IMR-90 (cell line): ENCODE measurements around the gene FRYL. TPM values are rescaled to one million over a fixed set of nuclear protein-coding genes. Genes with fewer than 3 reads are reported as not detected.

ENCODE experiments used
- ATAC-seq: fragments of 200-7000 bp; cut with Tn5 transposase; 2 replicates; pipeline ENCODE4 v1.9.1; 2020; ENCODE audit warnings: low read depth, mild to moderate bottlenecking, moderate library complexity
- BruUV-seq: library from RNA; stranded (reverse); fragments of 400-500 nt; replicated peaks from 2 replicates; lab custom pipeline; 2021; lab: Mats Ljungman, UMichigan
- CTCF ChIA-PET: fragments of 300-600 bp; formaldehyde crosslinking; extraction: SDS; loops from one replicate; lab custom pipeline; 2021; ENCODE audit warnings: antibody characterized with exemption; lab: Yijun Ruan, JAX
- POLR2A ChIA-PET: fragments of 300-600 bp; sonication (Branson Sonifier 250); formaldehyde crosslinking; loops from one replicate; lab custom pipeline; 2022; ENCODE audit warnings: antibody characterized with exemption; ENCODE audit not compliant: unreplicated experiment; lab: Charles Lee
- DNase-seq: peaks from one replicate; pipeline ENCODE4 v3.0.0; 2013
- H2AFZ ChIP-seq: replicated peaks from 2 replicates; pipeline ENCODE3; 2013; ENCODE audit warnings: low read length, mild to moderate bottlenecking; ENCODE audit not compliant: poor library complexity
- H2AK5ac ChIP-seq: 2 replicates; pipeline ENCODE4 v1.6.1; 2013; ENCODE audit warnings: low read depth, low read length, inconsistent platforms
- H2AK9ac ChIP-seq: replicated peaks from 2 replicates; pipeline ENCODE3; 2013; ENCODE audit warnings: mild to moderate bottlenecking, low read depth, low read length, moderate library complexity; ENCODE audit not compliant: poor library complexity
- H2BK120ac ChIP-seq: 2 replicates; pipeline ENCODE4 v1.6.1; 2013; ENCODE audit warnings: low read depth, low read length, inconsistent platforms
- H2BK15ac ChIP-seq: 3 replicates; pipeline ENCODE4 v1.6.1; 2013; ENCODE audit warnings: low read depth, low read length, inconsistent platforms
- H2BK20ac ChIP-seq: 2 replicates; pipeline ENCODE4 v1.6.1; 2013; ENCODE audit warnings: low read depth, mild to moderate bottlenecking, inconsistent platforms, low read length, moderate library complexity
- H2BK5ac ChIP-seq: 2 replicates; pipeline ENCODE4 v1.6.1; 2013; ENCODE audit warnings: mild to moderate bottlenecking, low read depth, low read length, inconsistent platforms; ENCODE audit not compliant: poor library complexity, severe bottlenecking
- H3K14ac ChIP-seq: replicated peaks from 2 replicates; pipeline ENCODE4 v1.6.1; 2013; ENCODE audit warnings: low read depth, low read length, inconsistent platforms
- H3K18ac ChIP-seq: 2 replicates; pipeline ENCODE4 v1.6.1; 2013; ENCODE audit warnings: low read depth, low read length, control low read depth
- H3K23ac ChIP-seq: 2 replicates; pipeline ENCODE4 v1.6.1; 2013; ENCODE audit warnings: low read depth, low read length, inconsistent platforms
- H3K27ac ChIP-seq: 2 replicates; pipeline ENCODE4 v1.5.1; 2013; ENCODE audit warnings: mild to moderate bottlenecking, control low read depth, low read length; ENCODE audit not compliant: insufficient read depth
- H3K27me3 ChIP-seq: 2 replicates; pipeline ENCODE4 v1.6.1; 2013; ENCODE audit warnings: low read length; ENCODE audit not compliant: control insufficient read depth, insufficient read depth
- H3K36me3 ChIP-seq: 2 replicates; pipeline ENCODE4 v1.6.1; 2013; ENCODE audit warnings: low read length, mixed read lengths; ENCODE audit not compliant: control insufficient read depth, insufficient read depth
- H3K4ac ChIP-seq: 2 replicates; pipeline ENCODE4 v1.6.1; 2013; ENCODE audit warnings: low read depth, low read length, inconsistent platforms
- H3K4me1 ChIP-seq: 2 replicates; pipeline ENCODE4 v1.6.1; 2013; ENCODE audit warnings: low read length, mixed read lengths; ENCODE audit not compliant: control insufficient read depth, insufficient read depth
- H3K4me2 ChIP-seq: 2 replicates; pipeline ENCODE4 v1.6.1; 2013; ENCODE audit warnings: low read depth, mild to moderate bottlenecking, control low read depth, low read length, moderate library complexity
- H3K4me3 ChIP-seq: 2 replicates; pipeline ENCODE4 v1.5.1; 2013; ENCODE audit warnings: low read depth, mild to moderate bottlenecking, control low read depth, low read length, moderate library complexity; ENCODE audit not compliant: insufficient read depth
- H3K56ac ChIP-seq: 2 replicates; pipeline ENCODE4 v1.6.1; 2013; ENCODE audit warnings: low read length, inconsistent platforms; ENCODE audit not compliant: insufficient read depth; ENCODE audit errors: extremely low read depth
- H3K79me1 ChIP-seq, 2 experiments: 2 replicates each; pipeline ENCODE4 v1.6.1; 2013; ENCODE audit warnings: low read length in 2 of 2, inconsistent platforms in 1 of 2, low read depth in 1 of 2
- H3K9ac ChIP-seq: 2 replicates; pipeline ENCODE4 v1.6.1; 2013; ENCODE audit warnings: low read depth, low read length, control low read depth
- H3K9me1 ChIP-seq: 2 replicates; pipeline ENCODE4 v1.6.1; 2013; ENCODE audit warnings: low read length, inconsistent platforms; ENCODE audit not compliant: insufficient read depth
- H3K9me3 ChIP-seq: 2 replicates; pipeline ENCODE4 v1.6.1; 2013; ENCODE audit warnings: low read length; ENCODE audit not compliant: control insufficient read depth, insufficient read depth
- H4K20me1 ChIP-seq: 2 replicates; pipeline ENCODE4 v1.6.1; 2013; ENCODE audit warnings: low read length, inconsistent platforms; ENCODE audit not compliant: insufficient read depth
- H4K5ac ChIP-seq: 2 replicates; pipeline ENCODE4 v1.6.1; 2013; ENCODE audit warnings: mild to moderate bottlenecking, low read depth, low read length, control low read depth
- H4K8ac ChIP-seq, 2 experiments: 2 replicates each; pipeline ENCODE4 v1.6.1; 2013; ENCODE audit warnings: low read depth in 2 of 2, low read length in 2 of 2, control low read depth in 1 of 2, inconsistent platforms in 1 of 2
- H4K91ac ChIP-seq: 2 replicates; pipeline ENCODE4 v1.6.1; 2013; ENCODE audit warnings: low read depth, low read length, inconsistent platforms; ENCODE audit not compliant: insufficient read depth
- CEBPB ChIP-seq: IDR thresholded peaks from 2 replicates; pipeline ENCODE4 v1.6.1; 2012; ENCODE audit warnings: low read depth, low read length, improper control_type of control experiment
- WGBS, 2 experiments: methylation state at CpG; one replicate each; pipeline versions ENCODE4 v1.1.5 to v1.1.7; 2013; ENCODE audit warnings: missing lambda C conversion rate in 2 of 2; ENCODE audit not compliant: insufficient read length in 1 of 2; ENCODE audit errors: extremely low coverage in 2 of 2; 5-methylcytosine and 5-hydroxymethylcytosine counted together
- dilution Hi-C: fragments of 300-500 bp; cut with HindIII; formaldehyde crosslinking; loops from one replicate; pipeline ENCODE4 v1.14.3; 2018; ENCODE audit warnings: low sequenced_read_pairs; ENCODE audit not compliant: unreplicated experiment
- in situ Hi-C: fragments of 300-500 bp; cut with MboI; formaldehyde crosslinking; loops from 3 replicates; pipeline ENCODE4 v1.14.3; 2019; ENCODE audit warnings: low sequenced_read_pairs, inconsistent platforms, mixed read lengths
- intact Hi-C: fragments of 100-400 bp; cut with micrococcal nuclease; formaldehyde crosslinking; loops from 2 replicates; pipeline ENCODE4 v1.10.0; 2022
- polyA plus RNA-seq, 3 experiments: library from polyadenylated mRNA; depleted of rRNA; stranded (reverse); fragments of >200 nt; gene quantifications; 2 replicates each; pipeline ENCODE4 v1.2.3, GENCODE V29; 2012; ENCODE audit warnings: low replicate concordance in 1 of 3
- total RNA-seq: library from RNA; depleted of rRNA; stranded (reverse); fragments of >200 nt; gene quantifications from 2 replicates; pipeline ENCODE4 v1.2.3, GENCODE V29; 2012
- TF ChIP-seq, protein P1 (sequence below): fragments of 150-350 bp; IDR thresholded peaks from 2 replicates; pipeline ENCODE4 v1.6.1; 2017; ENCODE audit warnings: mild to moderate bottlenecking, antibody characterized with exemption, low read length, low read depth

FRYL gene
- total and polyA plus RNA-seq, 2 of the 4 experiments (the other 2 are of a cell fraction), result 9.9 to 77.4 TPM

DNA sequence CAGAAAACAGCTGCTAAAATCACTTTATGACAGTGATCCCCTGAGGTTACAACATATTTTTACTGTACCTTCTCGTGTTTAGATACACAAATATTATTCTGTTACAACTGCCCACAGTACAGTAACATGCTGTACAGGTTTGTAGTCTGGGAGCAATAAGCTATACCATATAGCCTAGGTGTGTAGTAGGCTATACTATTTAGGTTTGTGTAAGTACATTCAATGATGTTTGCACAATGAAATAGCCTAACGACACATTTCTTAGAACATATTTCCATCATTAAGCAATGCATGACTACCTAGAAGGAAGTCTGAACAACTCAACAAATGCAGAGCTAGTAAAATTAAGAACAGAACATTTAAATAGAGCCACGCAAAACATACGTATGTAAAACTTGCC lies 177.3 kb downstream of the FRYL start:
- Histone ChIP-seq H3K18ac (no peak overlapping the region), H2AK9ac (no peak overlapping the region), H4K20me1 (no peaks in the 10 kb centered on the region), H3K4ac (no peak overlapping the region), H4K91ac (no peak overlapping the region), H3K4me3 (no peak overlapping the region), H3K4me2 (no peak overlapping the region; the same call in 1 of the 2 replicates), H3K23ac (no peak overlapping the region), H2BK5ac (no peak overlapping the region), H3K9me1 (no peaks in the 10 kb centered on the region), H2AFZ (no peak overlapping the region), H3K9me3 (no peaks in the 10 kb centered on the region), H4K8ac (no peak overlapping the region), H3K27ac (no peak overlapping the region), H3K36me3 (0 out of 2 replicates have a peak, but pooled peaks cover 1% of the 10 kb centered on the region), H3K27me3 (no peaks in the 10 kb centered on the region), H2AK5ac (no peak overlapping the region), H2BK15ac (no peak overlapping the region), H2BK120ac (no peak overlapping the region), H3K14ac (no peak overlapping the region), H3K4me1 (peaks cover 1% of the 10 kb centered on the region; the same call in 1 of the 2 replicates), H3K79me1 (peaks cover 4 to 8% of the 10 kb centered on the region in 2 experiments; a peak in 2 of 4 replicates), H3K9ac (no peak overlapping the region), H3K56ac (no peak overlapping the region), H2BK20ac (no peak overlapping the region), H4K5ac (no peak overlapping the region)
- CTCF ChIA-PET, result no interaction called here
- intact Hi-C loops (loop anchor here (5.0 kb wide), 2 partner anchors 50 to 175 kb away; no protein-coding TSS in a partner anchor), in situ Hi-C loops (no loop called here), dilution Hi-C loops (no loop called here)
- POLR2A ChIA-PET, result no interaction called here
- BruUV-seq, result no TSS peak
- DNase-seq, result peak; percentile 25
- ATAC-seq, result no peak; the same call in 1 of the 2 replicates
- 100% methylated on average over 1 of the region's 4 CpGs; no CpG with 5 or more reads in 1 of the 2 experiments for WGBS, 2 experiments
- TF ChIP-seq, protein P1, sequence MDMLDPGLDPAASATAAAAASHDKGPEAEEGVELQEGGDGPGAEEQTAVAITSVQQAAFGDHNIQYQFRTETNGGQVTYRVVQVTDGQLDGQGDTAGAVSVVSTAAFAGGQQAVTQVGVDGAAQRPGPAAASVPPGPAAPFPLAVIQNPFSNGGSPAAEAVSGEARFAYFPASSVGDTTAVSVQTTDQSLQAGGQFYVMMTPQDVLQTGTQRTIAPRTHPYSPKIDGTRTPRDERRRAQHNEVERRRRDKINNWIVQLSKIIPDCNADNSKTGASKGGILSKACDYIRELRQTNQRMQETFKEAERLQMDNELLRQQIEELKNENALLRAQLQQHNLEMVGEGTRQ, result no peak
- TF ChIP-seq CEBPB, result peak; percentile 41; the same call in 1 of the 2 replicates
